ENCODE data around the gene BBS2.
A peak's percentile ranks its signal among the peaks of the same experiment; 100 is the strongest.

BBS2 gene, protein sequence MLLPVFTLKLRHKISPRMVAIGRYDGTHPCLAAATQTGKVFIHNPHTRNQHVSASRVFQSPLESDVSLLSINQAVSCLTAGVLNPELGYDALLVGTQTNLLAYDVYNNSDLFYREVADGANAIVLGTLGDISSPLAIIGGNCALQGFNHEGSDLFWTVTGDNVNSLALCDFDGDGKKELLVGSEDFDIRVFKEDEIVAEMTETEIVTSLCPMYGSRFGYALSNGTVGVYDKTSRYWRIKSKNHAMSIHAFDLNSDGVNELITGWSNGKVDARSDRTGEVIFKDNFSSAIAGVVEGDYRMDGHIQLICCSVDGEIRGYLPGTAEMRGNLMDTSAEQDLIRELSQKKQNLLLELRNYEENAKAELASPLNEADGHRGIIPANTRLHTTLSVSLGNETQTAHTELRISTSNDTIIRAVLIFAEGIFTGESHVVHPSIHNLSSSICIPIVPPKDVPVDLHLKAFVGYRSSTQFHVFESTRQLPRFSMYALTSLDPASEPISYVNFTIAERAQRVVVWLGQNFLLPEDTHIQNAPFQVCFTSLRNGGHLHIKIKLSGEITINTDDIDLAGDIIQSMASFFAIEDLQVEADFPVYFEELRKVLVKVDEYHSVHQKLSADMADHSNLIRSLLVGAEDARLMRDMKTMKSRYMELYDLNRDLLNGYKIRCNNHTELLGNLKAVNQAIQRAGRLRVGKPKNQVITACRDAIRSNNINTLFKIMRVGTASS
- long read RNA-seq, donor 1, partial matches to known transcripts, result 14 of 18 reads
- long read RNA-seq, donor 1, other reads (novel, unspliced or antisense), result 0 of 18 reads
- long read RNA-seq, donor 2, partial matches to known transcripts, result 0 of 1 reads
- long read RNA-seq, donor 2, other reads (novel, unspliced or antisense), result 0 of 1 reads
- long read RNA-seq, donor 3, partial matches to known transcripts, result 0 of 5 reads
- long read RNA-seq, donor 3, other reads (novel, unspliced or antisense), result 0 of 5 reads
- long read RNA-seq, donor 4, partial matches to known transcripts, result 8 of 8 reads
- long read RNA-seq, donor 4, other reads (novel, unspliced or antisense), result 0 of 8 reads
- long read RNA-seq, donor 5, partial matches to known transcripts, result 9 of 13 reads
- long read RNA-seq, donor 5, other reads (novel, unspliced or antisense), result 0 of 13 reads
- long read RNA-seq, donor 6, transcript BBS2-201 (17 exons, 2,963 nt), result major isoform, 5 of 10 reads
- long read RNA-seq, donor 6, partial matches to known transcripts, result 5 of 10 reads
- long read RNA-seq, donor 6, other reads (novel, unspliced or antisense), result 0 of 10 reads
- long read RNA-seq, donor 7, result 0 reads
- long read RNA-seq, donor 8, transcript BBS2-201 (17 exons, 2,963 nt), result major isoform, 9 of 21 reads
- long read RNA-seq, donor 8, partial matches to known transcripts, result 12 of 21 reads
- long read RNA-seq, donor 8, other reads (novel, unspliced or antisense), result 0 of 21 reads

DNA sequence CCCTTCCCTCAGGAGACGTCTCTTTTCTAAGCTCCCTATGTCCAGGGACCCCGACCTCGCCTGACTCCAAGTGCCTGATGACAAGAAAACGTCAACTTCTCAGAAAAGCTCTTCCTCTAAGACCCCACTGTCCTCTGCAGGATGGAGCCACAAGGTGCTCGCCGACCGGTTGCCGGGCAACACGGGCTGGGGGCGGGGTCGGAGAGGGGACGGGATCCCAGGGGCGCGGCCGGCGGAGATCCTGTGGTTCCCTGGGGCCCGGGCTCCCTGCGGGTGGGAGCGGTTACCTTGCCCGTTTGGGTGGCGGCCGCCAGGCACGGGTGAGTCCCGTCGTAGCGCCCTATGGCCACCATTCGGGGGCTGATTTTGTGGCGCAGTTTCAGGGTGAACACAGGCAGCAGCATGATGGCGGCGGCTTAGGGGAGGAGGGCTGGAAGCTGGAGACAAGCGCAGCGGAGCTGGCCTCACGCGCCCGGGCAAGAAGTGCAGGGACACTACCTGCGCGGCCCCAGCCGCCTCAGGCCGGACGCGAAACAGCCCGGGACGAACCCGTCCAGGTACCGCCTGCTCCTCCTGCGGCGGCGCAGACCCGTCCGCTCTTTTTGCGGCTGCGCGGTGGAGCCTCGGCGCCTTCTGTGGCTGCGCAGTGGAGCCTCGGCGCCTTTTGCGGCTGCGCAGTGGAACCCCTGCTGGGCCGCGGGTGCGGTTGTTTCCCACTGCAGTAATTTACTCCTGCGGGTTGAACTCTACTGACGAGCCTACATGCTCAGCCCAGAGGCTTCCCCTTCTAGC, at the start of gene BBS2:
TSS of gene BBS2 (minus strand) at position 566 of the 792 bp plus-strand sequence. CDS start at position 404, 162 bp downstream.
- DNase-seq, result peak; percentile 95

DNA sequence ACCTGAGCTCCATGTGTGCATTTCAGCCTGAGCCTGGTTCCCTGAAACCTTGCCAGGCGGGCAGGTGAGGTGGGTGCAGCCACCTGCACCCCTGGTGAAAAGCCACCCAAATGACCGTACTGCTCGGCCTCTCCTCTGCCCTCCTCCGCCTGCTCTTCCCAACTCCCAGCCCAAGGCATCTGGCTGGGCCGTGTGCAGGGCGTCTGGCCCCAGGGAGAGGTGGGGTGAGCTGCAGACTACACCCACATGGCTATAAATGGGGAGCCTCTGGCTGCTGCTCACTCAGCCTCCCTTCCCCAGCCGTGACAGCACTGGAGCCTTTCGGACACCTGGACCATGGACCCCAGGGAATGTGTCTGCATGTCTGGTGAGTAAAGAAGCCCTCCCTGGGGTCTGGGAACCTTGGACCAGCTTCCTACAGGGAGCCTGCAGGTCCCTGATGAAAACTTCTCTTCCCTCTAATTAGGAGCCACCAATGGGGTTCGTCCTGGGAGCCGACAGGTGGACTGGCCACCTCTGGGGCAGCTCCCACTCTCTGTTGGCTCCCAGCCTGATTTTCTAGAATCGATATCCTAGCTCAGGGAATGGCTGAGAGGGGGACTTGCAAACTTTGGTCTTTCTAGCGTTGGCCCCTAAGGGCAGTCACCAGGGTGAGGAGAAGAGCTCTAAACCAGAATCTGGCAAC, 45.1 kb upstream of the BBS2 start, which contains the start of gene MT4:
TSS of gene MT4 (plus strand) at position 281 of the 685 bp plus-strand sequence. CDS start at position 337, 56 bp downstream.
- no peak for DNase-seq

DNA sequence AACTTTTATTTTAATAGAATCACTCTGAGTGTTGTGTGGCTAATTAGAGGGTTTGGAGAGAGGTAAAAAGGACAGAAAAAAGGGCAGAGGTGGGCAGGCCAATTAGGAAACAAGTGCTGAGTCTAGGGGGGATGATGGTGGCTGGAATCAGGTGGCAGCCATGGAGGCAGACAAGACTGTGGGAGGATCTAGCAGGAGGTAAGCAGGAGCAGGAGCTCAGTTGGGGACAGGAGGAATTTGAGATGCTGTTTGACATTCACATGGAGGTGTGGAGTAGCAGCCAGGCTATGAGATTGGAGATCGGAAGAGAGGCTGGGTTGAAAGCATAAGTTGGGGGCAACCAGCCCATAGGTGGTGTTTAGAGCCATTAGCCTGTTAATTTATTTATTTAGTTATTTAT, 41.3 kb upstream of the BBS2 start:
- no peak for DNase-seq

DNA sequence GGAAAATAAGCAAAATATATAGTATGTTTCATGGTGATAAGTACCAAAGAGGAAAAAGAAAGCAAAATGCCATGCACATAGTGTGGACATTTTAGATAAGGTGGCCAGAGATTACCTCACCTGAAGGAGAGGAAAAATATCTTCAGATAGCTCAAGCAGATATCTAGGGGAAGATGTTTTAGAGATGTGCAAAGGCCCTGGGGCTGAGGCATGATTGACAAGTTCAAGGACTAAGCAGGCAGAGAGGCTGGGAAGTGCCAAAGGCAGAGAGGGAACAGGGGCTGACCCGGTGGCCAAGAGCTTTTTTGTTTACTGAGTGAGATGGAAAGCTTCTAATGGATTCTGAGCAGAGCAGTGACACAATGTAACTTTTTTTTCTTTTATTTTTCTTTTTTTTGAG, 40.6 kb upstream of the BBS2 start:
- no peak for DNase-seq

DNA sequence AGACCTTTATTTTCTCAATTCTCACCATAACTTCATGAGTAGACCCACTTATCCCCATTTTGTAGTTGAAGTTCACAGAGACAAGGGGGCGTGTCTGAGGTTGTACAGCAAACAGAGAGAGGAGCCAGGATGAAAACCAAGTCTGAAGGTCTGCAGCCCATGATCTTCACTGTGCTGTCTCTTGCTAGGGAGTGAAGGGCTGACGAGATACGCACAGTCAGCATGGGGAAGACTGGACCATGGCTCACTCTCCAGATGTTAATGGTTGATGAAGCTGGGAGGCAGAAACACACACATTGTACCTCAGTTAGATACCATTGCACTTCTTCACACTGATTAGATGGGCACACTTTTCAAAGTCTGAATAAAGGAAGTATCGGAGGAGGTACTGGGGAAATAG, 39.3 kb upstream of the BBS2 start:
- no peak for DNase-seq

DNA sequence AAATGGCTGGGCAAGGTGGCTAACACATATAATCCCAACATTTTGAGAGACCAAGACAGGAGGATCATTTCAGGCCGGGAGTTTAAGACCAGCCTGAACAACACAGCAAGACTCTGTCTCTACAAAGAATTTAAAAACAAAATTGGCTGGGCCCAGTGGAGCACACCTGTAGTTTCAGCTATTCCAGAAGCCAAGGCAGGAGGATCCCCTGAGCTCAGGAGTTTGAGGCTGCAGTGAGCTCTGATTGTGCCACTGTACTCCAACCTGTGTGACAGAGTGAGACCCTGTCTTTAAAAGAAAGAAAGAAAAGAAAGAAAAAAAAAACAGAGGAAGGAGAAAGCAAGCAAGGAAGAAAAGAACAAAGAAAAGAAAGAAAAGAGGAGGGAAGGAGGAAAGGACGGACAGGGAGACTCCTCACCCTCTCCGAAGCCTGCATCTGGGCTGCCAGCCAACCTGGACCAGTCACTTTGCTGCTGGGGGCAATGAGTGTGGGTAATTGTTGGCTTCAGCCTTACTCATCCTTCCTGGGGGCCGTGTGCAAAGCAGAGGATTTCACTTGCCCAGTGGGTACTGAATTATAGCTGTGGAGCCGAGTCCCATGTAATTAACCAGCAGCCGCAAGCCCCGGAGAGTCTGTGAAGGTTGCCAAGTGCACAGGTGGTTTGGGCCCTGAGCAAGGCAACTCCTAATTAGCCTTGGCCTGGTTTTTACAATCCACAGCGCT, 38.4 kb upstream of the BBS2 start:
- DNase-seq, result no peak

DNA sequence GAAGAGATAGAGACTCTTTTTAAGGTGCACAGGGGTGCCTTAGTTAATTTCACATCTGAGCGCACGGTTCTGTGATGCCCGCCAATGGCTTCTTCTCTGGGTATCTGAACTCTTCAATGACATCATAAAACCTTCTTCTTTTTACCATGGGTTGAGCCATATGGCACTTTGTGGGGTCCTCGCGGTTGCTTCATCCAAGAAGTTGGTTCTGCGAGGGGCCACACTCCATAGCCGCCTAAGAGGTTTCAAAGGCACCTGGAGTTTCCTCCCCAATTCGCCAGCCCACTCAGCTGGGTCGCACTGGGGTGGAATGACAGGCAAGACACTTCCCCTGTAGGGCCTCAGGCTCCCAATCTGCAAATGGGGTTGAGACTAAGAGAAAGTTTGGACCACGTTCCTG, 34.6 kb upstream of the BBS2 start:
- DNase-seq, result no peak

DNA sequence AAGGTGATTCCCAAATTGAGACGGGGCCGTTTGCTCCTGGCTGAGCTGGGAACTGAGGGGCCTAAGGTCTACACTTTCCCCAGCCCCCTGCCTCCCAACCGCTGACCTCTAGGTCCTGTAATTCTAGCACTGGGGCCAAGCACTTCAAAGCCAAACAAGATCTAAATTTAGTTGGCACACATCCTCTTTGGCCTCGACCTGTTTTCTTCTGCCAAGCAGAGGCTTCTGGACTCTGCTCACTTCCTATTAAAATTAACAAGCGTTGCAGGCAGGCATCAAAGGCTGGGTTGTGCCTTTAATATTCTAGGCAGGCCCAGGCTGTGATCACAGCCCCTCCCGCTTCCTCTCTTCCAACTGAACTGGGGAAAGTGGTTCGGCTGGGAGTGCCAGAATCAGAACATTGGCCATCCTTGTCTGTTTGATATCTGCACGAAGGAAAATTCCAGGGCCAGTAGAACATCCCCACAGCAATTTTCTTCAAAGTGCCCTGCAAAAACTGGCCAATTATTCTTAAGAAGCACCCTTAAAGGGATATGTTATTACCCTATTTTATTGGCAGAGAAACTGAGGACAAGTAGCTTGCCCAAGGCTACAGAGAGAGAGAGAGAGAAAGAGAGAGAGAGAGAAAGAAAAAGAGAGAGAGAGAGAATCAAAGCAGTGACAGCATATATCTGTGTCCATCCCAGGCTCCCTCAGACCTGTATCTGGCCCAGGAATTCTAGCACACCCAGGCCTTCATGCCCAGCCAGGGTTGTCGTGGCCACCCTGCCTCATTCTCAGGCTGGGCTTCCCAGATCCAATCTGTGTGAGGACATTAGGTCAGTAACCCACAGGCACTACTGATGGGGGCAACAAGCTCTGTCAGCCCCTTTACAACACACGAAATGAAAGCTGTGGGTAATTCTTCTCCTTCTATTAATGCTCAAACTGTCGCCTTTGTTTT, 32.2 kb upstream of the BBS2 start:
- DNase-seq, result peak; percentile 7

DNA sequence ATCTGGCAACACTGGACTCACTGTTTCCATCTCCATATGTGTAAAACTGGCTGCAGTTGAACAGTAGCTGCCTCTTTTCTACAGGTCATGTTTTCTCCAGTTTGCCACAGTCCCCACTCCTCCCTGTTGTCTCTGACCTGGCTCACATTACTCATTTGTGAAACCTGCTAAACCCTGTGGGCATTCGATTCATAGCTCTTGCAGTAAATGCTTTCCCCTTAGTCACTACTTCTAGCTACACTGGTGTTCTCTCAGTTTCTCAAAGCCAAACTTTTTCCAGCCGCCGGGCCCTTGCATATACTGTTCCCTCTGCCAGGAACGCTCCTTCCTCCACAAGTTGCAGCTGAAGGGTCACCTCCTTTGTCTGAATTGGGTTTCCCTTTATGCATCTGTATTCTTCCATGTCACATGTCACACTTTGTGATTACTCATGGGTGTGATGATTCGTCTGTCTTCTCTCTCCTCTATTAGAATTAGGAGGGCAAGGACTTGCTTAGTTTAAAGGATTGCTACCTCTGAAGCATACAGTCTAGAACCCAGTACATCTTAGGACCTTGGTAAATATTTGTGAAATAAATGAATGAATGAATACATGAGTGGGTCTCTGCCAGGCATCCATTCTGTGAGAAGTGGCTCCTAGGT, 30.0 kb upstream of the BBS2 start:
- DNase-seq, result no peak

DNA sequence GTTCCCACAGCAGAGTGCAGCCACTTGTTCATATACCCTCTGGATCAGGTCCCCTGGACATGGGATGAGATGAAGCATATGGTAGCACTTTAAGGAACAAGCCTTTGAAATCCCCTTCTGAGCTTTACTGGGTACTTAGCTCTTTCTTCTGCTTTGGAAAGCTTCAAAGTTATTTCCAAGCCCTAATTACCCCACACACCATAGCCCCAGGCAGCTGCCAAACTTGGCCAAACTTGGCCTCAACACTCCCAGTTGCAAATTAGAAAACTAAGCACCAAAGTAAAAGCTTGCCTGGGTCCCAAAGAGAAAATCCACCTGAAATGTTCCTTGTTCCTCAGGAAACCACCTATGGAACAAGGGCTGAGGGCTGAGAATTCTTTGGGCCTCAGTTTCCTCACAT, 29.3 kb upstream of the BBS2 start:
- DNase-seq, result no peak

DNA sequence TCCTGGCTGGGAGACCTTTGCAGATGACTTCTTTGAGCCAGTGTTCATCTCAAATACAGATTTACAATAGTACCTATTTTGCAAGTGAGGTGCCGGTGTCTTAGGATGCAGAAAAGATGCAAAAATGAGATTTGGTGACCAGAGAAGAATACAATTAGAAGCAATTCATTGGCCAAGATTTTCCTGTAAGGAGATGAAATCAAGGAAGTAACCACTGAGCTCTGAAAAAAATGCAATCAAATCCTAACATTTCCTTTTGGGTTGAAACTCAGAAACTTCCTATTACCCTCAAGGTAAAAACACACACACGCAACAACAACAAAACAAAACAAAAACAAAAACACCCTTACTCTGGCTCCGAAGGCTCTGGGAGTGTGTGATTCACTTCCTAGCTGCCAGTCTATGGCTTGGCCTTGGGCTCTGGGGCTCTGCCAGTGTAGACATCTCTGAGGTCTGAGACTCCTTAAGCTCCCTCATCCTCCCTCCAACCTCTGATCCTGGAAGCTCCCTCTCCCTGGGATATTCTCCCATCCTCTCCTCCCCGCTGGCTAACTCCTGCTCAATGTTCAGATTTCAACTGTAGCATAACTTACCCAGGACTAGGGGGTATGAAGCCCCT, 28.2 kb upstream of the BBS2 start:
- no peak for DNase-seq

DNA sequence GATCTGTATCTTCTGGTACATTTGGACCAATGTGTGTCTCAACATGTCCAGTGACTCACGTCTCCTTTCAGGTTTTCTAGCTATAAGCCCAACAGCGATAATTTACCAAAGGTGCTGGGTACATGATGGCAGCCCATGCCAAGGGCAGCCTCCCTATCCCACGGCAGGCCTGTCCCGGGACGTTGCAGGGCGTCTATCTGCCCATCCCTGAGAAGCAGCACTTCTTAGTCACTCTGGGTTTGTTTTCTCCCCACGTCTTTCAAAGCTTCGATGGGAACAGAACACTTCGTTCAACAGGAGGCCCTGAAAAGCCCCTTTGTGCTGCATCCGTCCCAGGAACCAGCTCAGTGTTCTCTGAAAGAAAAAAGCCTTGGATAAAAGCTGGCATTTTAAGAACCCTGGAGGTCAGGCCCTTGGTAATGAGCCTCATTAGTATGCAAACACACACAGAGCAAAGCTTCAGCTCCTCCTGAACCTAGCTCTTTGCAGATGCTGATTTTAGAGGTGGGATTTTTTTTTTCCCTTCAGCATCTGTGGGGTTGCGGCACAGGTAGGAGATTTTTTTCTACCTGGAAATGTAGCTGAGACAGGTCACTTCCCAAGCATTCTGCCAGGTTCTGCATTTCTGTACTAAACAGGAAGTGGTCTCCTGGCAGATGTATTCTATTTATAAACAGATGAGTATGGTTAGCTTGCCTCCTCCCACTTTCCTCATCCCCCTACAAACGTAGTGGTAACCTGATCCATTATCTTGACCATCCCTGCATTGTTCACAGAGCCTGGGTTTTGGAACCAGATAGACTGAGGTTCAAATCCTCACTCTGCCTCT, 27.5 kb upstream of the BBS2 start:
- DNase-seq, result no peak

DNA sequence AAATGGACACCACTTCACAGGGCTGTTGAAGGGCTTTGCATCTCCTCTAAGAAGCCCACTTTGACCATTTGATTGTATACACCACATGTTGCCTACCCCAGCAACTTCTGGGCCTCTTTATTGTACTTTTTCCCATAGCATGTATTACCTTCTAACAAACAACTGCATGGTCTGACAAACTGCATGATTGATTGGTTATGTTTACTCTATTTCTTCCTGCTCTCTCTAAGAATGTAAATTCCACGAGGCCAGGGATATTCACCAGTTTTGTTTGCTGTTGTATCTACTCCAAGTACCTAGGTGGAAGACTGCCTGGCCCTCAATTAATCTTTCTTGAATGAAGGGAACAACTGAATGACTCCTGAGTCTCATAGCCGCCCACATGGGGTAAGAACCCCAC, 22.2 kb upstream of the BBS2 start:
- DNase-seq, result no peak

DNA sequence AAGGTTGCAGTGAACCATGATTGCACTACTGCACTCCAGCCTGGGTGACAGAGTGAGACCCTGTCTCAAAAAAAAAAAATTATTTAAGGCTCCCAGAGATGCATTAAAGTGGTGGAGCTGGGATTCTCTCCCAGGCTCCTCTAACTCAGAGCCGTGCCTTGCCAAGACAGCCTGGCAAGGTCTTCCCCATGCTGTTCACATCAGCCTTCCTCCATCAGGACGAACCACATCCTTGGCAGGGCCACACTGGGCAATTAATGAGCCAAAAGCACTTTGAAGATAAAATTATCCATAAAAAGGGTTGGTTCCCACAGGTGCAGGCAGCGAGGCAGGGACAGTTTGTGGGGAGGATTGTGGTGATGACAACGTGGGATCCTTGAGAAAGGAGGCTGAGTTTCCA, 19.8 kb upstream of the BBS2 start:
- DNase-seq, result no peak

DNA sequence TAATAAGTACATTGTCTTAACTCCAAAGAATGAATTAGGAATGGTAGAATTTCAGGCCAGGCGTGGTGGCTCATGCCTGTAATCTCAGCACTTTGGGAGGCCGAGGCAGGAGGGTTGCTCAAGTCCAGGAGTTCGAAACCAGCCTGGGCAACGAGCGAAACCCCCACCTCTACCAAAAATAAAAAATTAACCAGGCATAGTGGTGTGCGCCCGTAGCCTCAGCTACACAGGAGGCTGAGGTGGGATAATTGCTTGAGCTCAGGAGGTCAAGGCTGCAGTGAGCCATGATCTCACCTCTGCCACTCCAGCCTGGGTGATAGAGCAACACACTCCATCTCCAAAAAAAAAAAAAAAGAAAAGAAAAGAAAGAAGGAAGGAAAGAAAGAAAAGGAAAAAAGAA, 18.5 kb upstream of the BBS2 start:
- no peak for DNase-seq

DNA sequence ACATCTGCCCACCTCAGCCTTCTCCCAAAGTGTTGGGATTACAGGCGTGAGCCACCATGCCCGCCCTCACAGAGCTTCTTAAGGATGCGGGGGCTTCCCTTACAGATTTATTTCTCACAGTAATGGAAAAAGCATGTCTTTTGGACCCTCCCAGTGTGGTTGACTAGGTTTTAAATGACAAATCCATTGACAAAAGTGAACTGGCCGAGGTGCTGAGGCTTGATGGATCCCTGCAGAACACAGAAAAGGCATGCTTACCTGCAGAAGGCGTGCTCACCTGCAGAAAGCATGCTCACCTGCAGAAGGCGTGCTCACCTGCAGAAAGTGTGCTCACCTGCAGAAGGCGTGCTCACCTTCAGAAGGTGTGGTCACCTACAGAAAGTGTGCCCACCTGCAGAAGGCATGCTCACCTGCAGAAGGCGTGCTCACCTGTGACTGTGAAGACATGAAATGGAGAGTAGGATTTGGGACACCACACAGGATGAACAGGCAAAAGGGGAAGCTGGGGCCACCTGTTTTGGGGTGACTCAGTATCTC, 15.1 kb upstream of the BBS2 start:
- DNase-seq, result no peak

DNA sequence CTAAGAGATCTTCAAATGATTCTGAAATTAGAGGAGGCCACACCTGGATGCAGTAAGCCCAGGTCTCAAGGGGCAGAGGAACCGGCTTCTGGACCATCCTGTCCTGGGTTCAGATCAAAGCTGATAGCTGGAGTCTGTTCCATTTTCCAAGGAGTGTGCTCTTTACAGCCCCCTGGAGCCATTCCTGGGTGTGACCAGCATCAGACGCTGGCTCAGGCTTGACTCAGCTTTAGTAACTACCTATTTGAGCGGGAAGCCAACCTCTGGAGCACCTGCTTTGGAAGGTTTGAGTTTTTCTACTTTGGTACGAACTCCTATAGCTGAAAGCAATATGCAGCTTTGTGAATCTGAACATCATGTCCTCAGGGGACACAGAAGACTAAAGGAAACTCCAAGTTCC, 12.9 kb upstream of the BBS2 start:
- DNase-seq, result no peak

Measured in right kidney (tissue), 9 donors.